Measurements from ENCODE around the gene MBP.

DNA sequence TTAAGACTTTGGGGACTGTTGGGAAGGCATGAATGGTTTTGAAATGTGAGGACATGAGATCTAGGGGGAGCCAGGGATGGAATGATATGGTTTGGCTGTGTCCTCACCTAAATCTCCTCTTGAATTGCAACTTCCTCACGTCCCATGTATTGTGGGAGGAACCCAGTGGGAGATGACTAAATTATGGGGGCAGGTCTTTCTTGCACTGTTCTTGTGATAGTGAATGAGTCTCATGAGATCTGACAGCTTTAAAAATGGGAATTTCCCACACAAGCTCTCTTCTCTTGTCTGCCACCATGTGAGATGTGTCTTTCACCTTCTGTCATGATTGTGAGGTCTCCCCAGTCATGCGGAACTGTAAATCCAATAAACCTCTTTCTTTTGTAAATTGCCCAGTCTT lies 11.5 kb upstream of the MBP start:
- TF ChIP-seq POLR2AphosphoS5 (IDR thresholded peaks at IDR 0.05) (no peak), CTCF (IDR thresholded peaks at IDR 0.05 in 8 of 11, conservative IDR thresholded peaks at IDR 0.05 in 3 of 11) (no peak), POLR2A (IDR thresholded peaks at IDR 0.05) (no peak)

All from spleen (tissue), 7 donors.